Spleen (tissue), 7 donors: ENCODE data around the gene CDHR2.

Experiments
- CTCF ChIP-seq, 11 experiments: fragments of 200-600 bp in 7 of 11; fragments of 450-650 bp in 4 of 11; sonication (generic) in 4 of 11; IDR thresholded peaks in 8 of 11; conservative IDR thresholded peaks in 3 of 11; 1 replicate in 7 of 11; 2 replicates in 4 of 11; pipeline versions ENCODE4 v1.4.0 to v1.8.0; 2016 to 2021; ENCODE audit warnings: antibody characterized with exemption in 11 of 11, inconsistent platforms in 4 of 11, mild to moderate bottlenecking in 1 of 11
- POLR2A ChIP-seq, 3 donors: fragments of 450-650 bp; IDR thresholded peaks; one replicate each; pipeline ENCODE4 v1.5.1; 2017; ENCODE audit warnings: antibody characterized with exemption in 3 of 3, mild to moderate bottlenecking in 1 of 3
- donor health status: DM: no; HTN: no; CAD: no; lungs with moderate emphysema.
- donor health status: DM: no; HTN: no; CAD: no.
- donor health status: DM: no; HTN: no; CAD: no.

GRCh38 chr5:176545737-176546509 lies 3.2 kb upstream of the CDHR2 start:
- TF ChIP-seq CTCF (IDR thresholded peaks at IDR 0.05 in 8 of 11, conservative IDR thresholded peaks at IDR 0.05 in 3 of 11) (no peak), POLR2A (IDR thresholded peaks at IDR 0.05) (no peak)
